ENCODE measurements around the gene POLRMT.
"Not testable (repeated sequence)": the region's sequence is repeated elsewhere in the genome, so short reads cannot be mapped to it uniquely, and the experiment has no call there.

POLRMT gene

DNA sequence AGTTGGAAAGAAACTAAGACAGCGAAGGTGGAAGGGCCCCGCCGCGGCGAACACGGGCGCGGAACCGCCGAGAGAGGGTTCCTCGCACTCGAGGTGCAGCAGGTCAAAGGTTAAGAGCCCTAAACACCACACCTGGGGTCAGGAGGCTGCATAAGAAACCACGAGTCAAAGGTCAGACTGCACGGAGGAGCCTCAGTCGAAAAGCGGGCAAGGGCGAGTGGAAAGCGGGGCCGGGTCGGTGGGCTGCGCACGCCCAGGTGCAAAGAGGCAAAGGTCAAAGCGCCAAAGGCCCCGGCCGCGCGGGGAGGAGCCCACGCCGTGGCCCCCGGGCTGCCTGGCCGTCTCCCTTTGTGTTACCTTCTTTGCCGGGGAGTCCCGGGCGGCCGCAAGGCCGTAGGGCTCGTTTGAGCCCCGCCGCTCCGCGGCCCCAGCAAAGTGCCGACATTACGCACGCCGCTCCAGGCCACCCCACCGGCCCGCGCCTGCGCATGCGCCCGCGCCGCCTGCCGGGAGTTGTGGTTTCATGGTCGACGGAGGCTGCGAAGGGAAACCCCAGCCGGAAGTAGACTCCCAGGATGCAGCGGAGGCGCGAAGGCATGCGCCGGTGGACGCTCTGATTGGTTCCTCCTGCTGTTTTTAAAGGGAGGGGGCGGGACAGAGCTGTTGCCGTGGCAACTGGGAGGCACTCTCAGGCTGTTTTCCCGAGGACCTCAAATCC is at the start of gene POLRMT:
TSS of gene POLRMT (minus strand) at position 470 of the 718 bp plus-strand sequence. CDS start at position 445, 25 bp downstream.
- no peak for FAIRE-seq

GRCh38 chr19:682678-683320 is 49.5 kb upstream of the POLRMT start:
- no peak for FAIRE-seq

GRCh38 chr19:681029-682019 is 48.0 kb upstream of the POLRMT start:
- FAIRE-seq = no peak

DNA sequence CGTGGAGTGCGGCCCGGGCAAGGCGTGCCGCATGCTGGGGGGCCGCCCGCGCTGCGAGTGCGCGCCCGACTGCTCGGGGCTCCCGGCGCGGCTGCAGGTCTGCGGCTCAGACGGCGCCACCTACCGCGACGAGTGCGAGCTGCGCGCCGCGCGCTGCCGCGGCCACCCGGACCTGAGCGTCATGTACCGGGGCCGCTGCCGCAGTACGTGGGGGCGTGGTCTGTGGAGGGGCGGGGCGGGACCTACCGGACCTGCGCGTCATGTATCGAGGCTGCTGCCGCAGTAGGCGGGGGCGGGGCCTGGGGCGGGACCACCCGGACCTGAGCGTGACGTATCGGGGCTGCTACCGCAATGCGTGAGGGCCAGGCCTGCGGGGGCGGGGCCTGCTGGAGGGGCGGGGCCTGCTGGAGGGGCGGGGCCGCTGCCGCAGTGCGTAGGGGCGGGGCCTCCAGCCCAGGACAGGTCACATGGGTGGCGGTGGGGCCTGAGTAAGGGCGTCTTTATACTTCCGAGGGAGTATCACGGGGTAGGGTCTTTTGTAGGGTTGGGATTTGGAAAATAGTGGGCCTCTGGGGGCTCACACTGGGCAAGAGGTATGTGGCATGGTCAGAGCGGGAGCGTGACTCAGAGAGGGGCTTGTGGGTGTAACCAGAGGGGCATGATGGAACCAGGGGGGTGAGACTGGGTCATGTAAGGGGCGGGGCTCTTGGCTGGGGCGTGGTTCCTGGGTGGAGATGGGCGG is 47.1 kb upstream of the POLRMT start:
- FAIRE-seq = no peak

DNA sequence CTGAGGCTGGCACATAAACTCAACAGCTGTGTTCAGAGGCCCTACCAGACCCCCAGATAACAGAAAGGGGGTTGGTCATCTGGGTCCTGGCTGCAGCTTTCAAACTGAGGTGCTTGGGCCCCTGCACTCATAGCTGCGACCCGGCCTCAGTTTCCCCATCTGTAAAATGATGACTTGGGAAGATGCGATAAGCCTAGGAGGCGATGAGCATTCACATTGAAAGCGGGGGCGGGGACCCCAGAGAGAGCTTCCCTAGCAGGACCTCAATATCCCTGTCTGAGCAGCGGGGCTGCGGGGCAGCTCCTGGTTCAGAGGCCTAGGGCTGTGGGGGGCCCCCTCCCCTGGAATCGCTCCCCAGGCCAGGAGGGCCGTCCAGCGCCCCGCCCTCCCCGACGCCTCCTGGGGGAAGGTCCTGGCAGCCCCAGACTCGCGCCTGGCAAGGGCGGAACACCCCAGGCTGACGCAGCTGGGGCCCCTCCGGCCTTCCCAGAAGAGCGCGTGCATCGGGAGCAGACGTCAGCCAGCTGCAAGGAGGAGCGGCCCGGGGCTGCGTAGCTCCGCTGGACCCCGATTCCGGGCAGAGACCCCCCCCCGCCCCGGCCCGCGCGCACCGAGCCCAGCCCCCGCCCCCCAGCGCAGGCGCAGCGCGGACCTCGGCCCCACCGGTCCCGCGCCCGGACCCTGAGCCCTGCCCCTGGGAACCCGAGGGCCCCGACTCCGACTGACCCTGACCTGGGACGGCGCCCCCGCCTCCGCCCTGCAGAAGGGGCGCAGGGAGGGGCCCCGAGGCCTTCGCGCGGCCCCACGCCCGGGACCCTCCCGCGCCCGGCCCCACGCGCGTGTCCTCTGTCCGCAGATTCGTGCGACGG is 46.3 kb upstream of the POLRMT start:
- FAIRE-seq = no peak

DNA sequence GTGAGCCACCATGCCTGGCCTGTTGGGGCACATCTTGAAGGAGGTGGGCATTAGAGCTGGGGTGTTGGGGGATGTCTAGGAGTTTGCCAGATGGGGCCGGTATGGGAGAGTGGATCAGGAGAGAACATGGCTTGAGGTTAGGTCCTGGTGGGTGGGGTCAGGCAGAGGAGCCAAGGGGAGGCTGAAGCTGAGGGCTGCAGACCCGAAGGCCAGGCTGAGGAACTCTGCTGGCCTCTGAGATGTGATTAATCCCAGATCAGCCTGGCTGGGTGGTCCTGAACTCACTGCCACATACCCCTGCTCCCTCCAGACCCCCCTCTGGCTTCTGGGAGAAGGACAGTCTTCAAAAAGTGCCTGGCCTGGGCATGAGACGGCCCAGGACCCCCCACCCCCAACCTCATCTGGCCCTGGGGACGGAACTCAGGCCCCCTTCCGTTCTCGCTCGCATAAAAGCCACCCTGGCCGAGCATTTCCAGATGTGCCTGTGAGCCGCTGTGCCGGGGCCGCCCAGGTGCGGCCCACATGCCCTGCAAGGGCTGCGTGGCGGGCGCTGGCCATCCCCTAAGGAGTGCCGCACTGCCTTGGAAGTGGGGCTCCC is 45.6 kb upstream of the POLRMT start:
- FAIRE-seq = no peak

GRCh38 chr19:677601-678436 is 44.5 kb upstream of the POLRMT start:
- no peak for FAIRE-seq

GRCh38 chr19:677201-677600 is 43.9 kb upstream of the POLRMT start:
- no peak for FAIRE-seq

GRCh38 chr19:676339-677105 is 43.2 kb upstream of the POLRMT start, which contains the start of gene FSTL3:
FSTL3 (plus strand) TSS chr19:676392; CDS start chr19:676424, 32 bp downstream.
- no peak for FAIRE-seq

DNA sequence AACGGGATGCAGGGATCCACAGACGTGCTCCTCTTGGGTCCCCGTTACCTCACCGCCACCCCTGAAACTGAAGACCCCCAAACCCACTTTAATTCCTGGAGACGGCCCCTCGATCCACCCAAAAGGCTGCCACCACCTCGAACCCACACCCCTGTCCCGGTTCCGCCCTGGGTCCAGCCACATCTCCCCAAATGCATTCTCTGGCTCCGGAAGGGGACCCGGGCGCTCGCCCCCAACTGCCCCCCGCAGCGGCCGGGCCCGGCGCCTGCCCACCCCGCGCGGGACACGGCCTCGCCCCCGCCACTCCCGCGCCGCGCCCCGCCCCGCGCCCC is 42.6 kb upstream of the POLRMT start:
- no peak for FAIRE-seq

DNA sequence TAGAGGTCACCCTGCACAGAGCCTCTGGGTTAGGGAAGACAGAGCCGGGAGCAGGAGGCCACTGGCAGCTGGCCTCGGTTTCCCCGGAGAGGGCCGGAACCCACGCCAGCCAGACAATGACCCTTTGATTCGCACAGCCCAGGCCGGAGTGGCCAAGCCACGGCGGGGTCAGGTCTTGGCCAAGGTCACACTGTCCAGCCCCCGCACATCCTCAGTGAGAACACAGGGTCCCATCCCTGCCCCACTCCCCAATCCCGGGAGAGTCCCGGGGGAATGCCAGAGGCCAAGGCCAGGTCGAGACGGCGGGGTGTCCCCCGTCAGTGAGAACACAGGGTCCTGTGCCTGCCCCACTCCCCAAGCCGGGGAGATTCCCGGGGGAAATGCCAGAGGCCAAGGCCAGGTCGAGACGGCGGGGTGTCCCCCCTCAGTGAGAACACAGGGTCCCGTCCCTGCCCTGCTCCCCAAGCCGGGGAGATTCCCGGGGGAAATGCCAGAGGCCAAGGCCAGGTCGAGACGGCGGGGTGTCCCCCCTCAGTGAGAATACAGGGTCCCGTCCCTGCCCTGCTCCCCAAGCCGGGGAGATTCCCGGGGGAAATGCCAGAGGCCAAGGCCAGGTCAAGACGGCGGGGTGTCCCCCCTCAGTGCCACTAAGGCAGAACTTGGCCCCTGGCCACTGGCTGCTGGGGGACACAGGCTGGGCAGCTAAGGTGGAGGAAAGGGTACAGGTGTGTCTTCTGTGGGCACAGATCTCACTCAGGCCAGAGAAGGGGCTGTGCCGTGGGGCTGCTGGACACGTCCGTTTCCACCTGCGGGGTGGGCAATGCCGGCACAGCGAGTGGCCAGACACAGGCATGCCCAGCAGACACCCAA is 41.2 kb upstream of the POLRMT start:
- FAIRE-seq = no peak

DNA sequence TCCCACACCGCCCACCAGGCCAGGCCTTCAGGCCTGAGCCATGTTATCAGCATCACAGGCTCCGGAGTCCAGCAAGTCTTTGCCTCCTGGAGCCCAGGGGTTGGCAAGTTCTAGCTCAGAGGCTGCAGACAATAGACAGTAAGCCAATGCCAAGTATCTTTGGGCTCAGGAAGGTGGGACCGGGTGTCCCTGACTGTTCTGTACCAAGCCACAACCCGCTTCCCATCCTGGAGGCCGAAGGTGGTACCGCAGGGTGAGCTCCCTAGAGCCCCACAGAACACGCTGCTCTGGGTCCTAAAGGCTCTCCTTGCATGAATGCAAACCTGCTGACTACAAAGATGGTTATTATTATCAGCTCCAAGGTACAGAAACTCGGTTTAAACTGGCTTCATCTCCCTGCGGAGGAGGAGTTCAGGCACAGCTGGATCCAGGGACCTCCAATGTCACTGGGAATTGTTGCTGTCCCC is 37.3 kb upstream of the POLRMT start:
- no peak for FAIRE-seq

- not testable (repeated sequence) for FAIRE-seq
These were observed 35.5 kb upstream of the POLRMT start for GRCh38 chr19:668675-669434.

GRCh38 chr19:666985-667573 is 33.7 kb upstream of the POLRMT start:
- not testable (repeated sequence) for FAIRE-seq

DNA sequence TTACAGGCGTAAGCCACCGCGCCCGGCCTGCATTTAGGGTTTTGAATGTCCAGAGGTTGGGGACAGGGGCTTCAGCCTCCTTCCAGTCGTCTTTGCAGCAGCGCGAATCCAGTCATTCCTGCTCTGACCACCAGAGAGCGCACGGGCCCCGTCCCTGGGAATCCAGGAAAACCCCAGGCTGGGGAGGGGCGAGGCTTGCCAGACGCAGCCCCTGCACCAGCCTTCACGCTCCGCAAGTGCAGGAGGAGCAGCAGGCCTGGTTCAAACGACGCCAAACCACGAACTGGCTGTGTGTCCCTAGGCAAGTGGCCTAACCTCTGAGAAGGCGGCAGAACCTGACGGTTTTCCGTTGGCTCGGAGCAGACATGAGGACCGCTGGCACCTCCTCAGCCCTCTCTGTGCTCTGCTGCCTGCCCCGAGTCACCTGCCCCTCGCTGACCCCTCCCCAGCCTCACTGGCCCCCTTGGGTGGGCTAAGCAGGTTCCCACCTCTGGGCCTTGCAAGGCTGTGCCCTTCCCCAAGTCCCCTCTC is 31.6 kb upstream of the POLRMT start:
- no peak for FAIRE-seq

- FAIRE-seq = no peak
These were observed 30.4 kb upstream of the POLRMT start for GRCh38 chr19:663682-664117.
